HG03342 (cell line): ENCODE measurements around the gene DCST1.

Source experiments
- ATAC-seq: cut with Tn5 transposase; IDR thresholded peaks from one replicate; pipeline ENCODE4 v1.9.1; 2021; ENCODE audit warnings: mild to moderate bottlenecking, moderate library complexity; ENCODE audit not compliant: unreplicated experiment

Gene DCST1

GRCh38 chr1:155030243-155030795 lies 3.3 kb upstream of the DCST1 start:
- no peak for ATAC-seq

GRCh38 chr1:155030899-155031298 lies 2.7 kb upstream of the DCST1 start:
- no peak for ATAC-seq

- no peak for ATAC-seq
Observed at GRCh38 chr1:155032886-155033285, 738 bp upstream of the DCST1 start.

GRCh38 chr1:155034318-155035208 lies 939 bp downstream of the DCST1 start:
- ATAC-seq, result no peak

GRCh38 chr1:155035936-155036335 lies 2.3 kb downstream of the DCST1 start:
- no peak for ATAC-seq

- ATAC-seq, result no peak
Observed at GRCh38 chr1:155037043-155037442, 3.4 kb downstream of the DCST1 start.

- ATAC-seq, result no peak
Observed at GRCh38 chr1:155037851-155038441, 4.3 kb downstream of the DCST1 start.

- no peak for ATAC-seq
Observed at GRCh38 chr1:155038602-155039307, 5.1 kb downstream of the DCST1 start.

GRCh38 chr1:155039308-155039669 lies 5.7 kb downstream of the DCST1 start:
- no peak for ATAC-seq

GRCh38 chr1:155040358-155041093 lies 6.9 kb downstream of the DCST1 start:
- ATAC-seq, result no peak

- ATAC-seq, result no peak
Observed at GRCh38 chr1:155042789-155043188, 9.2 kb downstream of the DCST1 start.

GRCh38 chr1:155043301-155043702 lies 9.7 kb downstream of the DCST1 start:
- ATAC-seq, result no peak

- ATAC-seq, result no peak
Observed at GRCh38 chr1:155043793-155044192, 10.2 kb downstream of the DCST1 start.

GRCh38 chr1:155044365-155044764 lies 10.7 kb downstream of the DCST1 start:
- no peak for ATAC-seq

GRCh38 chr1:155044812-155045657 lies 11.4 kb downstream of the DCST1 start:
- no peak for ATAC-seq

GRCh38 chr1:155048449-155049334 lies 15.1 kb downstream of the DCST1 start:
- no peak for ATAC-seq

GRCh38 chr1:155049651-155050559 lies 16.3 kb downstream of the DCST1 start:
- ATAC-seq, result no peak
